Testis (tissue), 3 donors: Measurements from ENCODE around the gene ZNF599. TPM values are rescaled to one million over a fixed set of nuclear protein-coding genes. Genes with fewer than 3 reads are reported as not detected.

ENCODE experiments used
- DNase-seq: peaks from one replicate; pipeline ENCODE4 v3.0.0-alpha.2; 2019
- H3K27ac ChIP-seq, 2 donors: fragments of 200-600 bp; sonication (generic); one replicate each; pipeline ENCODE4 v1.5.1; 2019
- H3K27me3 ChIP-seq: fragments of 200-600 bp; sonication (generic); one replicate; pipeline ENCODE4 v1.5.1; 2019
- H3K36me3 ChIP-seq: fragments of 200-600 bp; sonication (generic); one replicate; pipeline ENCODE4 v1.5.1; 2017; ENCODE audit warnings: low read depth; ENCODE audit errors: missing control alignments
- H3K4me1 ChIP-seq: fragments of 200-600 bp; sonication (generic); one replicate; pipeline ENCODE4 v1.5.1; 2019
- H3K4me3 ChIP-seq, 2 donors: fragments of 200-600 bp; sonication (generic); one replicate each; pipeline ENCODE4 v1.5.1; 2017 to 2019
- H3K9me3 ChIP-seq: fragments of 200-600 bp; sonication (generic); one replicate; pipeline ENCODE4 v1.5.1; 2017
- CTCF ChIP-seq, 3 experiments: fragments of 450-650 bp in 2 of 3; fragments of 200-600 bp in 1 of 3; sonication (generic) in 1 of 3; IDR thresholded peaks; one replicate each; pipeline ENCODE4 v1.5.1; 2016 to 2019; ENCODE audit warnings: antibody characterized with exemption in 3 of 3, mild to moderate bottlenecking in 2 of 3, moderate library complexity in 1 of 3
- POLR2A ChIP-seq: fragments of 450-650 bp; IDR thresholded peaks from one replicate; pipeline ENCODE4 v1.6.1; 2017; ENCODE audit warnings: antibody characterized with exemption, mild to moderate bottlenecking, moderate library complexity
- WGBS, 2 donors: methylation state at CpG; one replicate each; pipeline ENCODE4 v1.1.5; 2018; 5-methylcytosine and 5-hydroxymethylcytosine counted together
- intact Hi-C: fragments of 100-400 bp; cut with DNase I; formaldehyde crosslinking; loops from one replicate; pipeline ENCODE4 v1.15.1; 2023; ENCODE audit warnings: low total_unique reads
- polyA plus RNA-seq: library from polyadenylated mRNA; stranded (reverse); fragments of 350-450 nt; fragmentation: Illumina TruSeq; extraction: RNeasy Lipid Tissue Mini Kit (QIAGEN cat#74804); gene quantifications from one replicate; pipeline ENCODE4 v1.2.3, GENCODE V29; 2014; ENCODE audit warnings: low read depth, low replicate concordance; ENCODE audit not compliant: insufficient read depth
- total RNA-seq, 2 donors: library from RNA; depleted of rRNA; stranded (reverse); fragments of >200 nt; gene quantifications; one replicate each; pipeline ENCODE4 v1.2.3, GENCODE V29; 2016

ZNF599 gene
- total and polyA plus RNA-seq, 3 donors from 2014 or later, result 18.3 to 27.1 (median 26.4) TPM

DNA sequence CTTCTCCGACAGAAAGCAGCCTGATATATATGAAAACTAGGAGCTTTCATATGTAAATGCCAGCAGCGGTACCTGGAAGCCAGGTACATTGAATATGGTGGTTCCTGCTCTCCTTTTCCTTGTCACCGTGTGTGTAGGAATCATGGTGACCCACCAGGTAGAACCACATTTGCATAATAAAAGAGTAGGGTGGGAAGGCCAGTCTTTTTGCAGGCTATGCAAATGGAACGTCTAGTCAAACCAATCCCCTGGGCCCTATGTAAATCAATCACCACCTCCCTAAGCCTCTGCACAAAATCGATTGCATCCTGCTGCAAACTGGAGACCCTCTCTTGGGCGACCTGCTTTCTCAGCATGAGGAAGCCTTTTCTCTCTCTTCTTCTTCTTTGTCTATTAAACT lies 61.1 kb downstream of the ZNF599 start:
- Histone ChIP-seq H3K27ac (no peak overlapping the region), H3K36me3 (no peaks in the 10 kb centered on the region), H3K9me3 (no peaks in the 10 kb centered on the region), H3K27me3 (no peaks in the 10 kb centered on the region), H3K4me3 (no peak overlapping the region), H3K4me1 (no peaks in the 10 kb centered on the region)
- TF ChIP-seq CTCF (IDR thresholded peaks at IDR 0.05) (no peak), POLR2A (no peak)
- intact Hi-C loops, result no loop called here
- whole genome bisulfite sequencing, 2 donors, result 52 to 54% methylated on average over 6 of the region's 6 CpGs
- no peak for DNase-seq

Other genes with a start within 250 kb of the ZNF599 start
- gene SCGB2B2, start 96.1 kb downstream of the ZNF599 start, total RNA-seq, result 1 to 10 TPM; 3.3 to 4.4 TPM
- 1.5 TPM for gene SCGB2B2, start 96.1 kb downstream of the ZNF599 start, polyA plus RNA-seq
- gene ZNF302, start 95.5 kb downstream of the ZNF599 start, total RNA-seq, result 10 to 100 TPM; 36.7 to 50.8 TPM
- 24.1 TPM for gene ZNF302, start 95.5 kb downstream of the ZNF599 start, polyA plus RNA-seq
- 10 to 100 TPM; 16.1 to 18.5 TPM for gene ZNF181, start 39.0 kb downstream of the ZNF599 start, total RNA-seq
- 10.7 TPM for gene ZNF181, start 39.0 kb downstream of the ZNF599 start, polyA plus RNA-seq
- gene ZNF30, start 153.7 kb upstream of the ZNF599 start, total RNA-seq, result 1 to 10 TPM; 2.0 to 3.3 TPM
- 4.8 TPM for gene ZNF30, start 153.7 kb upstream of the ZNF599 start, polyA plus RNA-seq
- 1 to 10 TPM; 5.4 to 6.6 TPM for gene ZNF792, start 191.0 kb upstream of the ZNF599 start, total RNA-seq
- 2.3 TPM for gene ZNF792, start 191.0 kb upstream of the ZNF599 start, polyA plus RNA-seq
- 10 to 100 TPM; 92.4 to 99.3 TPM for gene GRAMD1A, start 227.1 kb upstream of the ZNF599 start, total RNA-seq
- 62.8 TPM for gene GRAMD1A, start 227.1 kb upstream of the ZNF599 start, polyA plus RNA-seq